ENCODE data around the gene GNAS.

- TF ChIP-seq CTCF (IDR thresholded peaks at IDR 0.05 in 4 of 5, conservative IDR thresholded peaks at IDR 0.05 in 1 of 5) (no peak), POLR2A (IDR thresholded peaks at IDR 0.05) (no peak)
These were observed 24.8 kb downstream of the GNAS start for GRCh38 chr20:58877050-58877975.
